ENCODE measurements around the gene GARIN5A.

Gene GARIN5A

GRCh38 chr19:50486823-50487515, 10.3 kb upstream of the GARIN5A start:
- TF ChIP-seq, protein P1, sequence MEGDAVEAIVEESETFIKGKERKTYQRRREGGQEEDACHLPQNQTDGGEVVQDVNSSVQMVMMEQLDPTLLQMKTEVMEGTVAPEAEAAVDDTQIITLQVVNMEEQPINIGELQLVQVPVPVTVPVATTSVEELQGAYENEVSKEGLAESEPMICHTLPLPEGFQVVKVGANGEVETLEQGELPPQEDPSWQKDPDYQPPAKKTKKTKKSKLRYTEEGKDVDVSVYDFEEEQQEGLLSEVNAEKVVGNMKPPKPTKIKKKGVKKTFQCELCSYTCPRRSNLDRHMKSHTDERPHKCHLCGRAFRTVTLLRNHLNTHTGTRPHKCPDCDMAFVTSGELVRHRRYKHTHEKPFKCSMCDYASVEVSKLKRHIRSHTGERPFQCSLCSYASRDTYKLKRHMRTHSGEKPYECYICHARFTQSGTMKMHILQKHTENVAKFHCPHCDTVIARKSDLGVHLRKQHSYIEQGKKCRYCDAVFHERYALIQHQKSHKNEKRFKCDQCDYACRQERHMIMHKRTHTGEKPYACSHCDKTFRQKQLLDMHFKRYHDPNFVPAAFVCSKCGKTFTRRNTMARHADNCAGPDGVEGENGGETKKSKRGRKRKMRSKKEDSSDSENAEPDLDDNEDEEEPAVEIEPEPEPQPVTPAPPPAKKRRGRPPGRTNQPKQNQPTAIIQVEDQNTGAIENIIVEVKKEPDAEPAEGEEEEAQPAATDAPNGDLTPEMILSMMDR (IDR thresholded peaks at IDR 0.05): no peak
- no peak overlapping the region for H3K4me3 ChIP-seq
- H3K27ac ChIP-seq: no peak overlapping the region
- DNase-seq (ENCODE audit: low spot score): no peak

GRCh38 chr19:50485284-50485955, 8.8 kb upstream of the GARIN5A start:
- TF ChIP-seq, protein P1 (IDR thresholded peaks at IDR 0.05): no peak
- H3K4me3 ChIP-seq: no peak overlapping the region
- no peak overlapping the region for H3K27ac ChIP-seq
- no peak for DNase-seq (ENCODE audit: low spot score)

GRCh38 chr19:50482916-50483315, 6.3 kb upstream of the GARIN5A start:
- TF ChIP-seq, protein P1 (IDR thresholded peaks at IDR 0.05): no peak
- DNase-seq (ENCODE audit: low spot score): no peak
- no peak overlapping the region for H3K4me3 ChIP-seq
- H3K27ac ChIP-seq: no peak overlapping the region

DNA sequence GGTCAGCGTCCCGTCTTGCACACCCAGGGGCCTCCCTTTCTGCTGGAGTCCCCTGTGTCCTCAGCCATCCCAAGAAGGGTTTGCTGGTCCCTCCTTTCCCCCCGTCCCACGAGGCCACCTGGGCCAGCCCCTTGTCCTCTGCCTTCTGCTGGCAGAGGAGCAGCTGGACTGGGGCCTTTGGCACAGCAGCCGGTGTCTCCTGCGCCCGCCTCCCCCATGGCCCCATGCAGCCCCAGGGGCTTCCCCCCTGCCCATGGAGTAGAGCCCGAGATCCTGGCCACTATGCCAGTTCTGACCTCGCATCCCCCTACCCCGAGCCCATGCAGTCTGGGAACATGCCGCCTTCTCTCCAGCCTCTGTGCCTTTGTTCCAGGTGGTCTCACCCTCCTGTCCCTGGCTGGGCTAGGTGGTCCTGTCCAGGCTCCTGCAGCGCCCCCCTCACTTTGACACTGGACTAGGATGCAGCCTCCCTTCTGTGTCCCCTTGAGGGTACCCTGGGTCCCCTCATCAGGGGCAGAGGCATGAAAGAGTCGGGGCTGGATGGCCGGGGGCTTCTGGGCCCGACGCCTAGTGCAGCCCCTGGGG, 5.7 kb upstream of the GARIN5A start:
- TF ChIP-seq, protein P1 (IDR thresholded peaks at IDR 0.05): no peak
- no peak for DNase-seq (ENCODE audit: low spot score)
- no peak overlapping the region for H3K4me3 ChIP-seq
- no peak overlapping the region for H3K27ac ChIP-seq

GRCh38 chr19:50481351-50482149, 4.9 kb upstream of the GARIN5A start:
- DNase-seq (ENCODE audit: low spot score): no peak
- Histone ChIP-seq H3K27ac (no peak overlapping the region), H3K4me3 (no peak overlapping the region)
- TF ChIP-seq, protein P1 (IDR thresholded peaks at IDR 0.05): no peak

DNA sequence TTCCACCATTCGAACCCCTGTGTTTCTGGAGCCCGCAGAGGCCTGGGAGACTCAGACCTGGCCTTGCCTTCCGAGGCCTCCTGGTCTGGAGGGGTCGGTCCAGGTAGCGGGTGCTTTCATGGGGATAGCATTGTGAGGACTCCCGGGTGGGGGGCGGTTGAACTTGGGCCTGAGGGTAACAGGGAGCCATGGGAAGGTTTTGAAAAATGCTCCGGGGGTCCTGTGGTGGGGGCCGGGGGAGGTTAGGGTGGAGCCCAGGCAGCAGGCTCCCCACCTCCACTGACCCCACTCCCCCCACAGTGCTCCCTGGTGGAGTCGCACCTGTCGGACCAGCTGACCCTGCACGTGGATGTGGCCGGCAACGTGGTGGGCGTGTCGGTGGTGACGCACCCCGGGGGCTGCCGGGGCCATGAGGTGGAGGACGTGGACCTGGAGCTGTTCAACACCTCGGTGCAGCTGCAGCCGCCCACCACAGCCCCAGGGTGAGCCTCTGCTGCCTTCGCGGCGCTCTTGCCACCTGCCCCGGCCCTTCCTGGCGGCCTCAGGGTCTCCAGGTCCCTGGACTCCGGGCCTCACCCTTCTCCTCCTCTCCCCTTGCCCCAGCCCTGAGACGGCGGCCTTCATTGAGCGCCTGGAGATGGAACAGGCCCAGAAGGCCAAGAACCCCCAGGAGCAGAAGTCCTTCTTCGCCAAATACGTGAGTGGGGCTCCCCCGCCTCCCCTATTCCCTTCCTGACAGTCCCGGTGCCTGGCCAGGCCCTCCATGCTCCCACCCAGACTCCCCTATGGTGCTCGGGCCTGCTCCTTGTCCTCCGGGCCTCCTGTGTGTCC, 3.8 kb upstream of the GARIN5A start:
- DNase-seq (ENCODE audit: low spot score): no peak

More for the DNA sequence above, 3.8 kb upstream of the GARIN5A start:
- TF ChIP-seq, protein P1 (IDR thresholded peaks at IDR 0.05): no peak
- no peak overlapping the region for H3K4me3 ChIP-seq
- no peak overlapping the region for H3K27ac ChIP-seq

Data from coronary artery (tissue), 2 donors.